SU-DHL-6 (cell line): ENCODE results near the gene RBM20.

Experiments
- EZH2phosphoT487 ChIP-seq: fragments of 200-600 bp; sonication (generic), shearing (Covaris generic); conservative IDR thresholded peaks from 2 replicates; pipeline ENCODE4 v1.6.1; 2018; ENCODE audit warnings: mild to moderate bottlenecking, antibody characterized with exemption, low read length, moderate library complexity, mixed read lengths
- TF ChIP-seq, protein P1 (sequence below): fragments of 200-600 bp; sonication (generic); IDR thresholded peaks from one replicate; pipeline ENCODE4 v1.5.1; 2017; ENCODE audit warnings: antibody characterized with exemption, mild to moderate bottlenecking, low read length, moderate library complexity; ENCODE audit not compliant: insufficient read depth, poor library complexity, severe bottlenecking

DNA sequence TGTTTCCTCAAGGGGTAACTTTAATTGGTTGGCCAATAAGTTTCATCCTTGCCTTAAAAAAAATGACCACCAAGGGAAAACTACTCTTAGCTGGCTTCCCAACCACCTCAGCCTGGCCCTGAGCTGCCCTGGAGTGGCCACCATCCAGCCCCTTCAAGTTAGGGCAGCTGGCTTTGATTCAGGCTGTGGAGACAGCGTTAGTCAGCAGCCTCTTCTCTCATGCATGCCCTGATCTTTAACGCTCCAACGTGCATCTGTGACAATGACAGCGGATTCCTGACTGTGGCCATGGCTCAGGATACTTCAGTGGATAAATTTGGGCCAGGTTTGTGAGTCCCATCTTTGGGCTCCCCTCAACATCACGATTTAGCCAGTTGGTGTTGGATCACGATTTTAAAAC is 111.6 kb downstream of the RBM20 start:
- TF ChIP-seq, protein P1, sequence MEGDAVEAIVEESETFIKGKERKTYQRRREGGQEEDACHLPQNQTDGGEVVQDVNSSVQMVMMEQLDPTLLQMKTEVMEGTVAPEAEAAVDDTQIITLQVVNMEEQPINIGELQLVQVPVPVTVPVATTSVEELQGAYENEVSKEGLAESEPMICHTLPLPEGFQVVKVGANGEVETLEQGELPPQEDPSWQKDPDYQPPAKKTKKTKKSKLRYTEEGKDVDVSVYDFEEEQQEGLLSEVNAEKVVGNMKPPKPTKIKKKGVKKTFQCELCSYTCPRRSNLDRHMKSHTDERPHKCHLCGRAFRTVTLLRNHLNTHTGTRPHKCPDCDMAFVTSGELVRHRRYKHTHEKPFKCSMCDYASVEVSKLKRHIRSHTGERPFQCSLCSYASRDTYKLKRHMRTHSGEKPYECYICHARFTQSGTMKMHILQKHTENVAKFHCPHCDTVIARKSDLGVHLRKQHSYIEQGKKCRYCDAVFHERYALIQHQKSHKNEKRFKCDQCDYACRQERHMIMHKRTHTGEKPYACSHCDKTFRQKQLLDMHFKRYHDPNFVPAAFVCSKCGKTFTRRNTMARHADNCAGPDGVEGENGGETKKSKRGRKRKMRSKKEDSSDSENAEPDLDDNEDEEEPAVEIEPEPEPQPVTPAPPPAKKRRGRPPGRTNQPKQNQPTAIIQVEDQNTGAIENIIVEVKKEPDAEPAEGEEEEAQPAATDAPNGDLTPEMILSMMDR: no peak
- no peak for TF ChIP-seq EZH2phosphoT487
